Measurements from ENCODE around the gene ATAD1.
"Not testable (repeated sequence)": the region's sequence is repeated elsewhere in the genome, so short reads cannot be mapped to it uniquely, and the experiment has no call there.

ATAD1 gene

DNA sequence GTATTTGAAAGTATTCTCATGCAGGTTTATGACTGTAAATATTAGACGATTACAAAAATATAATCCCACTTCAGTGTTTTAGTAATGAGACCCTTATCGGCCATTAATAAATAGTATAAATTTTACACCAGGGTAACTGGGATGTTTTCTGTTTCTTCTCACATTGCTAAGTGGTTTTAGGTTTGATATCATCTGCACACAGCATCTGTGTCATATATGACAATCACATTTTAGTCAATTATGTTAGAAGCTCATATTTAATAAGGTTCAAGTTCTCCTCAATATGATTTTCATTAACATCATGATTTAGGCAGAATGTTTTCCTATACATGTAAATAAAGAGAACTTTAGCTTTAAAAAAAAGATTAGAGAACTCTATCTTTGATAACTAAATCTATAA is 66.8 kb downstream of the ATAD1 start:
- no peak for DNase-seq

DNA sequence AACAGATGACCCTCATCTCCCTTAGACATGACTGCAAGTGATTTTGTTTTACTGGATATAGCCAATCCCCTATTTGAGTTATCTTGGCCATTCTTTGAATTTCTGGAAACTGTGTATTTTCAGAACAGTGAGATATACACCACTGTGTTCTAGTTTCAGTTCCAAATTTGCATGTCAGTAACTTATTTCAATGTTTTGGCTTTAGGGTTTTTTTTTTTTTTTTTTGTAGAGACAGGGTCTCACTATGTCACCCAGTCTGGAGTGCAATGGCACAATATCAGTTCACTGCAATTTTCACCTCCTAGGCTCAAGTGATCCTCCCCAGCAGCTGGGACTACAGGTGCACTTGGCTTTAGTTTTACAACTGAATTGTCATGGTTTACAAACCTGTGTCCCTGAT is 67.2 kb downstream of the ATAD1 start:
- DNase-seq = no peak

DNA sequence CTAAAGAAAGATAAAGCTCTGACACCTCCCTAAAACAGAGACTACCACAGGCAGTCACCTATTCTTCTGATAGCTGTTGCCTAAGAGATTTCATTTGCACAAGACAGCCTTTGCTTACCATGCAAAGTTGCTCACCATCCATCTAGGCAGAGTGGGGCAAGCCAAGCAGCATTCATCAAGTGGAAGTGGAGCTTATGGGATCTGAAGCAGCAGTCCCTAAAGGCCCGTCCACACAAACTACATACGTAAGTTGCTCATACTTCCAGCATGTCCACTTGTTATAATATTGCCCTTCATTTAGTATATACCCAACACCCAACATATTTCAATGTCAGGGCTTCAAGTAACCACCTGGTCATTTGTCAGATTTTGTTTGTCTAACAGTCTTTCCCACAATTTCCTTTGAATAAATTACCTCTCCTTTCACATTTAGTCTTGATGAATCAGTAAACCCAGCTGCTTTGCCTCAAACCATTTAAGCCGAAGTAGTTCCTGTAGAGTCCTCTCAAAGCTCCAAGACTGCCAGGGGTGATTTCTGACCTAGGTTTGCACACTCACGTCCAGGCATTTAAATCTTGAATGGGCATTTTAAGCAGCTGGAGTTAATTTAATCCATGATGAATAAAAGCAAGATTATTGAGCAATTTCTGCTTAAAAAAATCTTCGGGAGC is 67.9 kb downstream of the ATAD1 start:
- no peak for DNase-seq

DNA sequence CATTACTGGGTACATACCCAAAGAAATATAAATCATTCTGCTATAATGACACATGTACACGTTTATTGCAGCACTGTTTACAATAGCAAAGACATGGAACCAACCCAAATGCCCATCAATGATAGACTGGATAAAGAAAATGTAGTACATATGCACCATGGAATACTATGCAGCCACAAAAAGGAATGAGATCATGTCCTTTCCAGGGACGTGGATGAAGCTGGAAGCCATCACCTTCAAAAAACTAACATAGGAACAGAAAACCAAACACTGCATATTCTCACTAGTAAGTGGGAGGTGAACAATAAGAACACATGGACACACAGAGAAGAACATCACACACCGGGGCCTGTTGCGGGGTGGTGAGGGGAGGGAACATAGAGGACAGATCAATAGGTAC is 69.8 kb downstream of the ATAD1 start:
- DNase-seq = not testable (repeated sequence)

DNA sequence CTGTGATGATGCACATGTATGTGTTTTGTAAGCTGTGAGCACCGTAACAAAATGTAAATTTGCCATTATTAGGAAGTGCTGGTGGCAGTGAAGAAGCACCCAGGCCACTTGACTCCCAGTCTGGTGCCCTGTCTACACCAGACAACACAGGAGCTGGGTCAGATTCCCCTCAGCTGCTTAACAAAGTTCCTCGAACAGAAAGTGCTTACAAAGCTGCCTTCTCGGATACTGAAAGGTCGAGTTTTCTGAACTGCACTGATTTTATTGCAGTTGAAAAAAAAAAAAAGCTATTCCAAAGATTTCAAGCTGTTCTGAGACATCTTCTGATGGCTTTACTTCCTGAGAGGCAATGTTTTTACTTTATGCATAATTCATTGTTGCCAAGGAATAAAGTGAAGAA is 71.1 kb downstream of the ATAD1 start:
- DNase-seq = no peak

DNA sequence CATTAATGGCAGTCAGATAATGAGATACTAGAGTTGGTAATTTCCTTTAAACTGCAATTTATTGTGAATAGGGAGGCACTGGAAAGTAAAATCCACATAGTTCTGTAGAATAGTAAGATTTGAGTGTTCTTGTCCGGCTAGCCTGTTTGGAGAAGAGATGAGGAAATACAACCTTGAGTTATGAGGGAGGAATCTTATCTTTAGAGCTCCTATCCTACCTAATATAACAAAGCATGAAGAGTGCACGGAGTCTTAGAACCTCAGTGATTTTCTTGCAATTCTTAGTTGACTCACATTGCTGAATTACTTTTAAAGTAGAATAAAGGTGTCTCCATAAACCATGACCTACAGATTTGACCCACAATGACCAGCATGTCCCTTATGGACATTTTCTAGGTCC is 73.4 kb downstream of the ATAD1 start:
- DNase-seq = no peak

DNA sequence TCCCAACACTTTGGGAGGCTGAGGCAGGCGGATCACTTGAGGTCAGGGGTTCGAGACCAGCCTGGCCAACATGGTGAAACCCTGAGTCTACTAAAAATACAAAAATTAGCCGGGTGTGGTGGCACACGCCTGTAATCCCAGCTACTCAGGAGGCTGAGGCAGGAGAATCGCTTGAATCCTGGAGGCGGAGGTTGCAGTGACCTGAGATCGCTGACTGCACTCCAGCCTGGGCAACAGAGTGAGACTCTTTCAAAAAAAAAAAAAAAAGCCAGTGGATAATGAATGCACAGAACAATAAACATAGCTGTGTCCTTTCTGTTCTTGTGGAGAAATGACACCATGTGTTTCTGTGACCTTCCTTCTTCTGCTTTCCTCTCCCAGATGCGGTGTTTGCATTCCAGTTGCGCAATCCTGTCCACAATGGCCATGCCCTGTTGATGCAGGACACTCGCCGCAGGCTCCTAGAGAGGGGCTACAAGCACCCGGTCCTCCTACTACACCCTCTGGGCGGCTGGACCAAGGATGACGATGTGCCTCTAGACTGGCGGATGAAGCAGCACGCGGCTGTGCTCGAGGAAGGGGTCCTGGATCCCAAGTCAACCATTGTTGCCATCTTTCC is 74.9 kb downstream of the ATAD1 start:
- not testable (repeated sequence) for DNase-seq

DNA sequence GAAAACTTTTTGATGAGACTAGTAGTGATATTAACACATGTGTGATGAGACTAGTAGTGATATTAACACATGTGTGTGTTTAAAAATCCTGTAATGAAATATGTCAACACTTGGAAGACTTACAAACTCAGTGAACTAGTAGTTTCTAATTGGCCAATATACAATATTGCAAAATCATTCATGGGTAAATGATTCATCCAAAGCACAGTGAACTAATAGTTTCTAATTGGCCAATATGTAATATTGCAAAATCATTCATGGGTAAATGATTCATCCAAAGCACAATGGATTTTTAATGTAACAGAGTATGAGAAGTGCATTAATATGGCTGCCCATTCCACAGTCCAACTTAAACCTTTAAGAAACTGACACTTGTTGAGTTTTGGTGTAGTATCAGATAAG is 77.8 kb downstream of the ATAD1 start:
- DNase-seq = no peak

DNA sequence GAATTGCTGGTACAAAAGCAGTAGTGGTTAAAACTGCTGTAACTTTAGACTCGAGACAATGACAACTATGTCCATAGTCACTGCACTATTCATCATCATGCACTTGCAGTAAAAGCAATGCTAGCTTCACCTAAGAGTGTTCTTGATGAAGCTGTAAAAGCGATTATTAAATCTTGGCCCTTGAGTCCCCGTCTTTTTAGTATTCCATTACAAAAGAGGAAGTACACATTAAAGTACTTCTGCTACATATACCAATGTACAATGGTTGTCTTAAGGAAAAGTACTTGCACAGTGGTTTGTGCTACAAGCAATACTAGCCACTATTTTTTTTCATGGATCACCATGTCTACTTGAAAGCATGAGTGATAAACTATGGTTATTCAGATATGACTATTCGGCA is 78.3 kb downstream of the ATAD1 start:
- DNase-seq = no peak

DNA sequence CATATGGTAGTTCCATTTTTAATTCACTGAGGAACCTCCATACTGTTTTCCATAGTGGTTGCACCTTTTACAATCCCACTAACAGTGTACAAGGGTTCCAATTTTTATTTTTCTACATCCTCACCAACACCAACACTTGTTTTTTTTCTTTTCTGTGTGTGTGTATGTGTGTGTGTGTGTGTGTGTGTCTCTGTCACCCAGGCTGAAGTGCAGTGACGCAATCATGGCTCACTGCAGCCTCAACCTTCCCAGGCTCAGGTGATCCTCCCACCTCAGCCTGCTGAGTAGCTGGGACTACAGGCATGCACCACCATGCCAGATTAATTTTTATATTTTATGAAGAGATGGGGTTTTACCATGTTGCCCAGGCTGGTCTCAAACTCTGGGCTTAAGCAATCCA is 79.8 kb downstream of the ATAD1 start:
- not testable (repeated sequence) for DNase-seq

DNA sequence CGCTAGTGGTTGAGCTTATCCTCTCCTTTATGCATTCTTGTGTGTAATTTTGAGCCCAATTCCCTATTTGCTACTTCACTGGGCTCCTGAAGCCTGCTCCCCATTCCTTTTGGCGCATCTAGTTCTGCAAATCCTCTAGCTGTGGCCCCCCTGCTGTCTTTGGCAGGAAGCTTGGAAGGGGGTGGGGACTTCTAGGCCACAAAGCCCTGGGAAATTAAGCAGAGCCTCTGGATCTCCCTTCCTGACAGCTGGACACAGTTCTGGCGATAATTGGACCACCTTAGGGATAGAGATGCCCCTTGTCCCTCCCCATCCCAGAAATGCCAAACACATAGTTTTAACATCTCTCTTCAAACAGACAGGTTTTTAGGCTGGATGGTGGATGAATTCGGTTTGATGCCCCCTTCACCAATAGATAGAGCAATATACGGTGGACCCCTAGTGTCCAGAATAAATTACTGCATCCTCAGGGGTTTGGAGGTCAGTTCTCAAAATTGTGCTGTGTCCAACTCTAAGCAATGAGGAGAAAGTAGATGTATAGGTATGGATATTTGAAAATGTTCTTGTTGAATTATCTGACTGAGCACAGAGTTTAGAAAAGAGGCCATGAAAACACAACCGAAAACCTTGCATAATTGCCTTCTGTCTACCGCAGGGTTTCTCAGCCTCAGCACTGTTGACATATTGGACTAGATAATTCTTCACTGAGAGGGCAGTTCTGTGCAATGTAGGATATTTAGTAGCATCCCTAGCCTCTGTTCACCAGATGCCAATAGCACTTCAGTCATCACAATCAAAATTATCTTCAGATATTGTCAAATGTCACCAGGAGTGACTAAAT is 82.8 kb downstream of the ATAD1 start:
- DNase-seq = no peak

DNA sequence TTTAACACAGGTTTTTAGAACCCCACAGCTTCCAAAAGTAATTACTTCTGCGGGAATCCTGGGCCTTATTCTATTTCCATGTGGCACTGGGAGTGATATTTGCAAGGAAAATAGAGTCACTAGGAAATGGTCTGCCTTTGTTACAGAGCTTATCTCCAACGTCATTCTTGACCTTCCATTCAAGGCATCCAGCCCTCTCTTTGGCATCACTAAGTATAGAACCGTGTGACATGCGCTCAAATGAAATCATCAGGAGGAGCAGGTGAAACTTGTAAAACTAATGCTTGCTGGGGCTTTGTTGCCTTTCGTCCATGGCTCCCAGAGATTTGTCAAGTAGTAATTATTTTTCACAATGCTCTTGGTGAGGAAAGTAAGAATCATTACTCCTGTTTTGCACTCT is 84.9 kb downstream of the ATAD1 start:
- no peak for DNase-seq

DNA sequence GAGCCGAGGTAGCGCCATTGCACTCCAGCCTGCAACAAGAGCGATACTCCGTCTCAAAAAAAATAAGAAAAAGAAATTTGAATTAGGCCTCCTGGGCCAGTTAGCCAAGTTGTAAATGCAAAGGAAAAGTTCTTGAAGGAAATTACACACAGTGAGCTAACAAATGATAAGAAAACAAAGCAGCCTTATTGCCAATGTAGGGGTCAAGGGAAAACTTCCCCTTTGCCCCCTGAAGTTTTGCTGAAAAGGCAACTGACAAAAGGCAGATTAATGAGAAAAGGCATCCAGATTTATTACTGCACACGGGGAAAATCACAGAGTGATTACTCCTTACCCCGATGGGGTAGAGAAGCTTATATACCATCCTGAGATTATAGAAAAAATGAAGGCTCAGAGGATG is 88.1 kb downstream of the ATAD1 start:
- DNase-seq = no peak

DNA sequence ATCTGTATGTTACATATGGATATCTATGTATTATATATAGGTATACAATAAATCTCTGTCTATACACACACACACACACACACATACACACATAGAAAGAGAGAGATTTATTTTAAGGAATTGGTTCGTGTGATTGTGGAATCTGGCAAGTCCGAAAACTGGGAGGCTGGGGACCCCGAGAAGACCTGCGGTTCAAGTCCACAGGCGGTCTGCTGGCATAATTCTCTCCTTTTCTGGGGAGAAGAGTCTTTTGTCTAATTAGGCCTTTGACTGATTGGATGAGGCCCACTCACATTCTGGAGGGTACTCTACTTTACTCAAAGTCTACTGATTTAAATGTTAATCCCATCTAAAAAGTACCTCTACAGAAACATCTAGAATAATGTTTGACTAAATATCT is 93.2 kb downstream of the ATAD1 start:
- no peak for DNase-seq

DNA sequence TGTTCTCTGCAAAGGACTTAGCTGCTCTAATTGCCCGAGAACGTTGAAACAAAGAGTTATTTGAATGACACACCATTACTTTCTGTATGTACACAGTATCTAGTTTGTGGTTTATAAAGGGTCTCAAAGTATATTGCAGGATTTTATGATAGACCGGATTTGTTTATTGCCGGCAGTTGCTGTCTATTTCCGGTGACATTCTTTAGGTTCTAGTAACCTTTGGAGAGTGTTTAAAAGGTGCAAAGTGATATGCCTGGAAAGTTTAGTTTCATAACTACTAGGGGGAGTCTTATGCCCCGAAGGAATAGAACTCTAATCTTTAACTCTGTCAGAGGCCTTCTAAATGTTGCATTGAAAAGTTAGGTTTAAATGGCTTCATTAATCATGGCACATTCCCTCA is 94.5 kb downstream of the ATAD1 start:
- no peak for DNase-seq

DNA sequence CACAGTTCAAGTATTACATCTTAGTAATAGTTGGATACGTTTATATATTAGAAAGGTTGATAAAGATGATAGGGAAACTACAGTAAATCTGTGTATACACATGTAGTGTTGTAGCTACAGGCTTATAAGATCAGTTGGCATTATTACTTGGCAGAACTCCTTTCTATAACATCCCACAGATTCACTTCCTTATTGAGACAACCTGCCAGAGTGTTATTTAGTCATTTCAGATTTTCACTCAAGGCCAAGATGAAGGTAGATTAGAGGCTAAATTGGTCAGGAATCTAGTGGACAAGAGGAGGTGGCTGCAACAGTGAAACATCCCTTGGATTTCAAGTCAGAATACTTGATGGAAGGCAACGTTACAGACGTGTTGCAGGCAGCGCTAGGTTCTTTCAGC is 95.3 kb downstream of the ATAD1 start:
- no peak for DNase-seq

DNA sequence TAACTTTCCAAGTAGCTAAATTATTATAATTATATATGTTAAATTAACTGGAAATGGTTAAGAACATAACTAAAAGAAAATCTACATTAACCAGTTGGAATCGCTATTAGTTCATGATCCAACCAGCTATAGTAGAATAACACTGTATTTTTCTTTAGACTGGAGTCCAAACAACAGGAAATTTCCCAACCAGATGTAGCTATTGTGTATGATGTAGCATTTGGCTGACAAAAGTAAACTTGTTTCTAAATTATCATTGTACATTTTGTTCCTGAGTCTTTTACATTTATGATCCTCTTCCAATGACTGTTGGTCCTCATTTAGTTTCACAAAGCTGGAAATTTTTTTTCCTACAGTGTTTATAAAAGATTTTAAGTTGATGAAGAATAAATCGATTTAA is 96.2 kb downstream of the ATAD1 start:
- DNase-seq = no peak

DNA sequence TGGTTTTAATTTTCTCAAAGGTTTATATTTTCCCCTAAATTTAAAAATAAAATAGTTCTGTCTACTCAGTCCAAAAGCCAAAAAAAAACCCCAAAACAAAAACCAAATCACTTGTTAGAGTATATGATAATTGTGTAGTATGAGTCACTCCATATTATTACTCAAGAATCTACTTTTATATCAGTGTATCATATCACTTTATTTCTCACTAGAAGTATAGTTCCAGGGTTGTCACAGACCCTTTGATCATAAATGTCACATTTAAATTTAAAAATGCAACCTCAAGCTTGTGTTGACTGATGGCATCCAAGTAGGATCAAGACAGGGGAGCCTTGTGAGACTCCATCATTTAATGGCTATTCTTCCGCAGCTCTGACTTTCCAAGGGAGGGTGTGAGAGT is 97.4 kb downstream of the ATAD1 start:
- no peak for DNase-seq

DNA sequence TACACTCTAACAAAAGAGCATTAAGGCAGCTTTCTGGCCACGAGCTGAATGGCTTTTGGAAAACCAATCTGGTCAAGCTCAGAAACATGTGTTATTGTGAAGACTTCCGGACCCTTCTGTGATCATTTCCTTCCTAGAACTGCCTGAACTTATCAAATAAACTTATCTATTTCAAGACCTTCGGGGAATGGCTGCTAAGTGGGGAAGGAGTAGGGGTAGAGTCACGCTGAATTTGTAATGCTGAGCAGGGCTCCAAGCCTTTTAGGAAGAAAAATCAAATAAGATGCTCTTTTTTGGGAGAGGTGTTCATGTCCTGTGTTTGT is 101.7 kb downstream of the ATAD1 start:
- DNase-seq = no peak

DNA sequence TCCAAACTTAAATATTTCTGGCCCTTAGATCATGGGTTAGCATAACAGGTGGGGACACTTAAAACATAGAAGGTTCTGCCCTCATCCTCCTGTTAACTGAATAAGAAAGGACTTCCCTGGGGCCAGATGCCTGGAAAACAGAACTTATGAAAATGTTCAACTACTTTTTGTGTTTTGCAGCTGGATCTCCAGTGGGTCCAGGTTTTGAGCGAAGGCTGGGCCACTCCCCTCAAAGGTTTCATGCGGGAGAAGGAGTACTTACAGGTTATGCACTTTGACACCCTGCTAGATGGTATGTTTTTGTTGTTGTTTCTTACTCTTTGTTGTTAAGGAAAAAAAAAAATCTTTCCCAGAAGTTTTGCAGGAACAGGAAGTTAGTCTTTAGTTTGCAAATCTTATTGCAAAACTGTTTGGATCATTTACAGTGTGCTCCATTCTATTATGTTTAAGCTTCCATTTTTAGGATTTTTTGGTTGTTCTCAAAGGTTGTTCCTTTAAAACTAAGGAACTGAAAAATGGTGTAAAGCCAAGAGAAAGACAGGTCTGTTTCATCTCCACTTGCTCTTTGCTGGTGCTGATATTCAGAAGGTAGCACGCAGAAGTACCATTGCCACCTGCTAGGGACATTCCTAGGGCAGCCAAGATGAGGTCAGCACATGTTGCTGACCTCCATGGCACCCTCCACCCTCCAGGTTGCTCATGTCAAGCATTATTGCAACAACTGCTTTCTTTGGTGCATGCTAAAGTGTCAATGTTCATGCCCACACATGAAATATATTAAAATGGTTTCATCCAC is 102.3 kb downstream of the ATAD1 start:
- DNase-seq = no peak

DNA sequence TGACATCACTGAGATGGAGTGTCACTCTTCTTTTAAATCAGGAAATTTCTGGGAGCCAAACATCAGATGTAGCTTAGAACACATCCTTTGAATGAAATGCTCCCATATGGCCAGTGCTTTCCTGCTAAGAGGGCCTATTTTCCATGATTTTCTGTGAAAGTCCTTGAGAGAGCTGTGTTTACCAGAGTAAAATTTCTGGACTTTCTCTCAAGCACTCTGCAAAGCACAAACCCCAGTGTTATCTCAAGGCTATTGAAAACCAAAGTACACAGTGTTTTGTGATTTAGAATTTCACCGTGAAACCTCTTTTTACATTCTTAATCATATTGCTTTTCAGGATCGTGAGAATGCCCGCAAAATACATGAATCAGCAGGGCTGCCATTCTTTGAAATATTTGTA is 104.3 kb downstream of the ATAD1 start:
- no peak for DNase-seq

DNA sequence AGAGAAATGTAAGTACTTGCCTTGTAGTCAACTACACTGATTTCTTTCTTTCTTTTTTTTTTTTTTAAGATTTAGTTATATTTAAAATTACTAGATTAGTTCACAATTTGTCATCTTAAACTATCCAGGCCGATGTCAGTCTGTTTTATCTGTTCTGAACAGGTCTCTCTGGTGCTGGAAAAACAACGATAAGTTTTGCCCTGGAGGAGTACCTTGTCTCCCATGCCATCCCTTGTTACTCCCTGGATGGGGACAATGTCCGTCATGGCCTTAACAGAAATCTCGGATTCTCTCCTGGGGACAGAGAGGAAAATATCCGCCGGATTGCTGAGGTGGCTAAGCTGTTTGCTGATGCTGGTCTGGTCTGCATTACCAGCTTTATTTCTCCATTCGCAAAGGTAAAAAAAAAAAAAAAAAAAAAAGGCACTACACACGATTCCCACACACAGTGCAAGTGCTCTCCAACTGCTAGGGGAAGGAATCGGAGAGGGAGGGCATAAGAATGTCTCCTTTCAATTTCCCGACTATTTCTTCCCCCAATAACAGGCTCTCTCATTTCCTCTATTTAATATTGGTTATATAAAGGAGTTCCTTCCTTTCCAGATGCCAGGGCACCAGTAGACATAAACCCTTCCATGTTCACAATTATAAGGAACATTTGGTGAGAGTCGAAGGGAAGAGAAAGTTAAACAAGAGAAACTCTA is 105.0 kb downstream of the ATAD1 start:
- DNase-seq = no peak

DNA sequence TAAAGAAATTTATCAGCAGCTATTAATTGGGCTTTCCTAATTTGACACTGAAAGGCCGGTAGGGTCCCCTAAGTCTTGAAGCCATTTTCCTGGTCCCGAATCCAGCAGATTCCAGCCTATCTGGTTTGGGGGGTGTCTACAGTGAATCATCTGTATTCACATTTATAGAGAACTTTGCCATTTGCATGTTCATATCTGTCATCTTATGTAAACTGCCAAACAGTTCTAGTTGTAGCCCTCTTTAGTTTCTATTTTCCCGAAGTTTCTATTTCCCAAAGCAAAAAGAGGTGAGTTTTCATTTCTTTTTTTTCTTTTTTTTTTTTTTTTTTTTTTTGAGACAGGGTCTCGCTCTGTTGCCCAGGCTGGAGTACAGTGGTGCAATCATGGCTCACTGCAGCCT is 110.8 kb downstream of the ATAD1 start:
- no peak for DNase-seq
